GM23338 (cell line): ENCODE data around the gene CCDC57. TPM values are rescaled to one million over a fixed set of nuclear protein-coding genes. Genes with fewer than 3 reads are reported as not detected.

Experiments used
- ATAC-seq: fragments of 200-7000 bp; cut with Tn5 transposase; 3 replicates; pipeline ENCODE4 v1.9.1; 2020
- DNase-seq: peaks from one replicate; pipeline ENCODE4 v3.0.0-alpha.2; 2015; ENCODE audit warnings: low spot score
- H2AFZ ChIP-seq: fragments of 200-600 bp; sonication (generic); 2 replicates; pipeline ENCODE4 v1.8.0; 2016; ENCODE audit warnings: antibody characterized with exemption, mild to moderate bottlenecking, moderate library complexity
- H3F3A ChIP-seq: fragments of 200-600 bp; sonication (generic); replicated peaks from 2 replicates; pipeline ENCODE4 v1.8.0; 2017; ENCODE audit warnings: antibody characterized with exemption, mixed run types, low read depth
- H3K27ac ChIP-seq: fragments of 200-600 bp; sonication (generic); 2 replicates; pipeline ENCODE4 v1.6.1; 2016; ENCODE audit warnings: low read depth
- H3K27me3 ChIP-seq: fragments of 200-600 bp; sonication (generic); 2 replicates; pipeline ENCODE4 v1.8.0; 2016; ENCODE audit warnings: mild to moderate bottlenecking, mixed run types, moderate library complexity; ENCODE audit not compliant: insufficient read depth
- H3K36me3 ChIP-seq: fragments of 200-600 bp; sonication (generic); 2 replicates; pipeline ENCODE4 v1.8.0; 2016; ENCODE audit warnings: mild to moderate bottlenecking; ENCODE audit not compliant: insufficient read depth
- H3K4me1 ChIP-seq: fragments of 200-600 bp; sonication (generic); 2 replicates; pipeline ENCODE4 v1.8.0; 2016; ENCODE audit warnings: mild to moderate bottlenecking, moderate library complexity; ENCODE audit not compliant: insufficient read depth
- H3K4me2 ChIP-seq: fragments of 200-600 bp; sonication (generic); 2 replicates; pipeline ENCODE4 v1.7.1; 2017; ENCODE audit warnings: mixed run types
- H3K4me3 ChIP-seq: fragments of 200-600 bp; sonication (generic); 2 replicates; pipeline ENCODE4 v1.6.1; 2016; ENCODE audit warnings: mixed run types
- H3K79me2 ChIP-seq: fragments of 200-600 bp; sonication (generic); replicated peaks from 2 replicates; pipeline ENCODE4 v1.8.0; 2017; ENCODE audit warnings: mild to moderate bottlenecking; ENCODE audit not compliant: insufficient read depth
- H3K9me2 ChIP-seq: fragments of 200-600 bp; sonication (generic); 2 replicates; pipeline ENCODE4 v1.8.0; 2017; ENCODE audit not compliant: insufficient read depth
- H4K20me1 ChIP-seq: fragments of 200-600 bp; sonication (generic); replicated peaks from 2 replicates; pipeline ENCODE4 v1.8.0; 2017; ENCODE audit warnings: mild to moderate bottlenecking; ENCODE audit not compliant: insufficient read depth
- H3K27ac Mint-ChIP-seq: 2 replicates; pipeline ENCODE4 v1.8.0; 2020; ENCODE audit warnings: inconsistent platforms, mild to moderate bottlenecking, moderate library complexity, mixed read lengths
- H3K27me3 Mint-ChIP-seq: 3 replicates; pipeline ENCODE4 v1.8.0; 2022; ENCODE audit warnings: low read depth, mild to moderate bottlenecking, moderate library complexity, mixed read lengths, inconsistent platforms; ENCODE audit not compliant: insufficient read depth, poor library complexity
- H3K36me3 Mint-ChIP-seq: 3 replicates; pipeline ENCODE4 v1.8.0; 2021; ENCODE audit warnings: low read depth, mild to moderate bottlenecking, inconsistent platforms, moderate library complexity, mixed read lengths
- H3K4me1 Mint-ChIP-seq: 3 replicates; pipeline ENCODE4 v1.8.0; 2020; ENCODE audit warnings: mild to moderate bottlenecking, inconsistent platforms, mixed read lengths
- H3K4me3 Mint-ChIP-seq: 3 replicates; pipeline ENCODE4 v1.8.0; 2021; ENCODE audit warnings: moderate library complexity, mild to moderate bottlenecking, inconsistent platforms, mixed read lengths
- H3K9me3 Mint-ChIP-seq: 3 replicates; pipeline ENCODE4 v1.8.0; 2020; ENCODE audit warnings: moderate library complexity, mild to moderate bottlenecking, inconsistent platforms, mixed read lengths
- CREB1 ChIP-seq: fragments of 250-450 bp; sonication (Bioruptor Pico); IDR thresholded peaks from 2 replicates; pipeline ENCODE4 v1.5.0; 2020; ENCODE audit warnings: low read depth, mild to moderate bottlenecking, moderate library complexity
- EZH2 ChIP-seq: fragments of 200-600 bp; sonication (generic); IDR thresholded peaks from one replicate; pipeline ENCODE4 v1.8.0; 2017; ENCODE audit warnings: antibody characterized with exemption, mild to moderate bottlenecking, low read depth; ENCODE audit not compliant: unreplicated experiment
- polyA plus RNA-seq: library from polyadenylated mRNA; unstranded; fragments of >200 nt; fragmentation: Nextera tagmentation; extraction: Ambion mirVana; gene quantifications from 2 replicates; pipeline ENCODE4 v1.2.1, GENCODE V29; 2016
- total RNA-seq: library from RNA; depleted of rRNA; stranded (reverse); fragments of >200 nt; shearing (Covaris generic); gene quantifications from 2 replicates; pipeline ENCODE4 v1.2.3, GENCODE V29; 2014
- TF ChIP-seq, protein P1 (sequence below): IDR thresholded peaks from 2 replicates; pipeline ENCODE4 v1.6.1; 2016; ENCODE audit warnings: antibody characterized with exemption
- TF ChIP-seq, protein P2 (sequence below), 2 experiments: fragments of 200-600 bp in 1 of 2; sonication (generic) in 1 of 2; conservative IDR thresholded peaks; 2 replicates each; pipeline versions ENCODE4 v1.5.1 to v1.6.1; 2016 to 2017; ENCODE audit warnings: antibody characterized with exemption in 2 of 2, low read depth in 2 of 2, mild to moderate bottlenecking in 2 of 2, moderate library complexity in 1 of 2
- TF ChIP-seq, protein P3 (sequence below): fragments of 250-450 bp; sonication (Bioruptor Pico); IDR thresholded peaks from 2 replicates; pipeline ENCODE4 v1.5.0; 2020; ENCODE audit warnings: mild to moderate bottlenecking, moderate library complexity

The CCDC57 gene
- total and polyA plus RNA-seq, 2 experiments from 2014 or later, result 7.0 to 16.3 TPM

DNA sequence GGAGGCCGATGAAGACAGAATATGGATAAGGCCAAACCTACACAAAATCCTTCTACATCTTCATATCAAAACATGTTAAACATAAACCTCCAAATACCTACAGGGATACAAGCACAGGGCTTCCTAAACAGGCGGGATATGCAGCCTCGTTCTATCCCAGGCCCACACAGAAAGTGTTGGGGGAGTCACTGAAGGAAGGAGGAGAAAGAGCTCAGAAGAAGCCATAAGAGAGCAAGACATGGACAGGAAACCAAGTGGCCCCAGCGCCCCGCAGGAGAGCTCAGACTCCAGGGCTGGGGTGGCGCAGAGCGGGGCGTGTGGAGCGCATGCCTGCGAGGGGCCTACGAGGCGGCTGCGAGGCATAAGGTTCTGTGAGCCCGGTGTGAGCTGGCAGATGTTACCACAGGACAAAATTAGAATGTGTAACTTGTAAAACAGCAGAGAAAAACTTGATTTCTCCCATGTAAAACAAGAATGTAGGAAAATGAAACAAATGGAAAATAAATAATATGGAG lies 103.6 kb downstream of the CCDC57 start:
- Histone ChIP-seq H3K27ac (no peak overlapping the region), H3K4me2 (no peak overlapping the region), H4K20me1 (no peaks in the 10 kb centered on the region), H3K79me2 (no peaks in the 10 kb centered on the region), H3K36me3 (no peaks in the 10 kb centered on the region), H3F3A (no peaks in the 10 kb centered on the region), H3K27me3 (0 out of 2 replicates have a peak, but pooled peaks cover 4% of the 10 kb centered on the region), H3K4me3 (no peak overlapping the region), H3K4me1 (peaks cover 21% of the 10 kb centered on the region; the same call in 1 of the 2 replicates), H3K9me2 (no peaks in the 10 kb centered on the region), H2AFZ (no peak overlapping the region)
- ATAC-seq, result no peak
- TF ChIP-seq, protein P1, sequence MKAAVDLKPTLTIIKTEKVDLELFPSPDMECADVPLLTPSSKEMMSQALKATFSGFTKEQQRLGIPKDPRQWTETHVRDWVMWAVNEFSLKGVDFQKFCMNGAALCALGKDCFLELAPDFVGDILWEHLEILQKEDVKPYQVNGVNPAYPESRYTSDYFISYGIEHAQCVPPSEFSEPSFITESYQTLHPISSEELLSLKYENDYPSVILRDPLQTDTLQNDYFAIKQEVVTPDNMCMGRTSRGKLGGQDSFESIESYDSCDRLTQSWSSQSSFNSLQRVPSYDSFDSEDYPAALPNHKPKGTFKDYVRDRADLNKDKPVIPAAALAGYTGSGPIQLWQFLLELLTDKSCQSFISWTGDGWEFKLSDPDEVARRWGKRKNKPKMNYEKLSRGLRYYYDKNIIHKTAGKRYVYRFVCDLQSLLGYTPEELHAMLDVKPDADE, result no peak
- TF ChIP-seq, protein P2, sequence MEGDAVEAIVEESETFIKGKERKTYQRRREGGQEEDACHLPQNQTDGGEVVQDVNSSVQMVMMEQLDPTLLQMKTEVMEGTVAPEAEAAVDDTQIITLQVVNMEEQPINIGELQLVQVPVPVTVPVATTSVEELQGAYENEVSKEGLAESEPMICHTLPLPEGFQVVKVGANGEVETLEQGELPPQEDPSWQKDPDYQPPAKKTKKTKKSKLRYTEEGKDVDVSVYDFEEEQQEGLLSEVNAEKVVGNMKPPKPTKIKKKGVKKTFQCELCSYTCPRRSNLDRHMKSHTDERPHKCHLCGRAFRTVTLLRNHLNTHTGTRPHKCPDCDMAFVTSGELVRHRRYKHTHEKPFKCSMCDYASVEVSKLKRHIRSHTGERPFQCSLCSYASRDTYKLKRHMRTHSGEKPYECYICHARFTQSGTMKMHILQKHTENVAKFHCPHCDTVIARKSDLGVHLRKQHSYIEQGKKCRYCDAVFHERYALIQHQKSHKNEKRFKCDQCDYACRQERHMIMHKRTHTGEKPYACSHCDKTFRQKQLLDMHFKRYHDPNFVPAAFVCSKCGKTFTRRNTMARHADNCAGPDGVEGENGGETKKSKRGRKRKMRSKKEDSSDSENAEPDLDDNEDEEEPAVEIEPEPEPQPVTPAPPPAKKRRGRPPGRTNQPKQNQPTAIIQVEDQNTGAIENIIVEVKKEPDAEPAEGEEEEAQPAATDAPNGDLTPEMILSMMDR (conservative IDR thresholded peaks at IDR 0.05; ENCODE audit: low read depth in 2 of 2), result no peak
- TF ChIP-seq EZH2, result no peak
- TF ChIP-seq, protein P3, sequence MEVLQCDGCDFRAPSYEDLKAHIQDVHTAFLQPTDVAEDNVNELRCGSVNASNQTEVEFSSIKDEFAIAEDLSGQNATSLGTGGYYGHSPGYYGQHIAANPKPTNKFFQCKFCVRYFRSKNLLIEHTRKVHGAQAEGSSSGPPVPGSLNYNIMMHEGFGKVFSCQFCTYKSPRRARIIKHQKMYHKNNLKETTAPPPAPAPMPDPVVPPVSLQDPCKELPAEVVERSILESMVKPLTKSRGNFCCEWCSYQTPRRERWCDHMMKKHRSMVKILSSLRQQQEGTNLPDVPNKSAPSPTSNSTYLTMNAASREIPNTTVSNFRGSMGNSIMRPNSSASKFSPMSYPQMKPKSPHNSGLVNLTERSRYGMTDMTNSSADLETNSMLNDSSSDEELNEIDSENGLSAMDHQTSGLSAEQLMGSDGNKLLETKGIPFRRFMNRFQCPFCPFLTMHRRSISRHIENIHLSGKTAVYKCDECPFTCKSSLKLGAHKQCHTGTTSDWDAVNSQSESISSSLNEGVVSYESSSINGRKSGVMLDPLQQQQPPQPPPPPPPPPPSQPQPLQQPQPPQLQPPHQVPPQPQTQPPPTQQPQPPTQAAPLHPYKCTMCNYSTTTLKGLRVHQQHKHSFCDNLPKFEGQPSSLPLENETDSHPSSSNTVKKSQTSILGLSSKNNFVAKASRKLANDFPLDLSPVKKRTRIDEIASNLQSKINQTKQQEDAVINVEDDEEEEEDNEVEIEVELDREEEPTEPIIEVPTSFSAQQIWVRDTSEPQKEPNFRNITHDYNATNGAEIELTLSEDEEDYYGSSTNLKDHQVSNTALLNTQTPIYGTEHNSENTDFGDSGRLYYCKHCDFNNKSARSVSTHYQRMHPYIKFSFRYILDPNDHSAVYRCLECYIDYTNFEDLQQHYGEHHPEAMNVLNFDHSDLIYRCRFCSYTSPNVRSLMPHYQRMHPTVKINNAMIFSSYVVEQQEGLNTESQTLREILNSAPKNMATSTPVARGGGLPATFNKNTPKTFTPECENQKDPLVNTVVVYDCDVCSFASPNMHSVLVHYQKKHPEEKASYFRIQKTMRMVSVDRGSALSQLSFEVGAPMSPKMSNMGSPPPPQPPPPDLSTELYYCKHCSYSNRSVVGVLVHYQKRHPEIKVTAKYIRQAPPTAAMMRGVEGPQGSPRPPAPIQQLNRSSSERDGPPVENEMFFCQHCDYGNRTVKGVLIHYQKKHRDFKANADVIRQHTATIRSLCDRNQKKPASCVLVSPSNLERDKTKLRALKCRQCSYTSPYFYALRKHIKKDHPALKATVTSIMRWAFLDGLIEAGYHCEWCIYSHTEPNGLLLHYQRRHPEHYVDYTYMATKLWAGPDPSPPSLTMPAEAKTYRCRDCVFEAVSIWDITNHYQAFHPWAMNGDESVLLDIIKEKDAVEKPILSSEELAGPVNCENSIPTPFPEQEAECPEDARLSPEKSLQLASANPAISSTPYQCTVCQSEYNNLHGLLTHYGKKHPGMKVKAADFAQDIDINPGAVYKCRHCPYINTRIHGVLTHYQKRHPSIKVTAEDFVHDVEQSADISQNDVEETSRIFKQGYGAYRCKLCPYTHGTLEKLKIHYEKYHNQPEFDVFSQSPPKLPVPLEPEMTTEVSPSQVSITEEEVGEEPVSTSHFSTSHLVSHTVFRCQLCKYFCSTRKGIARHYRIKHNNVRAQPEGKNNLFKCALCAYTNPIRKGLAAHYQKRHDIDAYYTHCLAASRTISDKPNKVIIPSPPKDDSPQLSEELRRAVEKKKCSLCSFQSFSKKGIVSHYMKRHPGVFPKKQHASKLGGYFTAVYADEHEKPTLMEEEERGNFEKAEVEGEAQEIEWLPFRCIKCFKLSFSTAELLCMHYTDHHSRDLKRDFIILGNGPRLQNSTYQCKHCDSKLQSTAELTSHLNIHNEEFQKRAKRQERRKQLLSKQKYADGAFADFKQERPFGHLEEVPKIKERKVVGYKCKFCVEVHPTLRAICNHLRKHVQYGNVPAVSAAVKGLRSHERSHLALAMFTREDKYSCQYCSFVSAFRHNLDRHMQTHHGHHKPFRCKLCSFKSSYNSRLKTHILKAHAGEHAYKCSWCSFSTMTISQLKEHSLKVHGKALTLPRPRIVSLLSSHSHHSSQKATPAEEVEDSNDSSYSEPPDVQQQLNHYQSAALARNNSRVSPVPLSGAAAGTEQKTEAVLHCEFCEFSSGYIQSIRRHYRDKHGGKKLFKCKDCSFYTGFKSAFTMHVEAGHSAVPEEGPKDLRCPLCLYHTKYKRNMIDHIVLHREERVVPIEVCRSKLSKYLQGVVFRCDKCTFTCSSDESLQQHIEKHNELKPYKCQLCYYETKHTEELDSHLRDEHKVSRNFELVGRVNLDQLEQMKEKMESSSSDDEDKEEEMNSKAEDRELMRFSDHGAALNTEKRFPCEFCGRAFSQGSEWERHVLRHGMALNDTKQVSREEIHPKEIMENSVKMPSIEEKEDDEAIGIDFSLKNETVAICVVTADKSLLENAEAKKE, result no peak
- no peak for TF ChIP-seq CREB1 (CRISPR knock-in tag)
- Mint-ChIP-seq H3K36me3 (no peaks in the 10 kb centered on the region; the same call in 2 of the 3 replicates), H3K9me3 (peaks cover 2% of the 10 kb centered on the region; the same call in 2 of the 3 replicates), H3K4me3 (no peak overlapping the region), H3K27ac (no peak overlapping the region), H3K27me3 (peaks cover 36% of the 10 kb centered on the region), H3K4me1 (peaks cover 24% of the 10 kb centered on the region)
- no peak for DNase-seq
